DND-41 (cell line): ENCODE measurements around the gene JUND.

Experiments
- ATAC-seq: fragments of 200-7000 bp; cut with Tn5 transposase; 3 replicates; pipeline ENCODE4 v1.9.1; 2021; ENCODE audit warnings: low read depth; ENCODE audit not compliant: insufficient read depth
- DNase-seq: peaks from one replicate; pipeline ENCODE4 v3.0.0-alpha.2; 2020
- H2AFZ ChIP-seq: 2 replicates; pipeline ENCODE4 v1.6.0; 2012; ENCODE audit warnings: low read depth, low read length
- H3K27ac ChIP-seq: 2 replicates; pipeline ENCODE4 v1.5.1; 2012; ENCODE audit warnings: low read length, inconsistent platforms
- H3K27me3 ChIP-seq: fragments of 200-600 bp; sonication (generic); 2 replicates; pipeline ENCODE4 v1.6.0; 2012; ENCODE audit warnings: low read length, mild to moderate bottlenecking, inconsistent platforms; ENCODE audit not compliant: insufficient read depth, poor library complexity
- H3K36me3 ChIP-seq: 2 replicates; pipeline ENCODE4 v1.5.1; 2012; ENCODE audit warnings: low read length, inconsistent platforms; ENCODE audit not compliant: insufficient read depth
- H3K4me1 ChIP-seq: 2 replicates; pipeline ENCODE4 v1.5.1; 2012; ENCODE audit warnings: mild to moderate bottlenecking, low read length; ENCODE audit not compliant: insufficient read depth
- H3K4me2 ChIP-seq: 2 replicates; pipeline ENCODE4 v1.6.0; 2012; ENCODE audit warnings: mild to moderate bottlenecking, moderate library complexity, low read length, inconsistent platforms; ENCODE audit not compliant: insufficient read depth
- H3K4me3 ChIP-seq, 2 experiments: fragments of 200-600 bp in 1 of 2; shearing (Covaris generic) in 1 of 2; 2 replicates each; pipeline ENCODE4 v1.5.1; 2012 to 2016; ENCODE audit warnings: inconsistent platforms in 2 of 2, low read length in 2 of 2, mild to moderate bottlenecking in 2 of 2, low read depth in 1 of 2, moderate library complexity in 1 of 2
- H3K79me2 ChIP-seq: 2 replicates; pipeline ENCODE4 v1.6.0; 2012; ENCODE audit warnings: low read length, inconsistent platforms; ENCODE audit not compliant: insufficient read depth
- H3K9ac ChIP-seq: 2 replicates; pipeline ENCODE4 v1.6.0; 2012; ENCODE audit warnings: low read depth, mild to moderate bottlenecking, inconsistent platforms, low read length, moderate library complexity
- H3K9me3 ChIP-seq: 2 replicates; pipeline ENCODE4 v1.5.1; 2012; ENCODE audit warnings: low read length, moderate library complexity, mild to moderate bottlenecking, inconsistent platforms; ENCODE audit not compliant: insufficient read depth, severe bottlenecking
- H4K20me1 ChIP-seq: 2 replicates; pipeline ENCODE4 v1.6.0; 2012; ENCODE audit warnings: low read length; ENCODE audit not compliant: insufficient read depth
- EZH2 ChIP-seq: IDR thresholded peaks from 3 replicates; pipeline ENCODE4 v1.6.1; 2012; ENCODE audit warnings: borderline replicate concordance, low read depth, mild to moderate bottlenecking, moderate library complexity, low read length, inconsistent platforms; ENCODE audit not compliant: severe bottlenecking
- TF ChIP-seq, protein P1 (sequence below): IDR thresholded peaks from 2 replicates; pipeline ENCODE4 v1.5.1; 2012; ENCODE audit warnings: borderline replicate concordance, low read length, moderate library complexity, mild to moderate bottlenecking; ENCODE audit not compliant: poor library complexity, severe bottlenecking; ENCODE audit errors: extremely low read depth

The JUND gene

DNA sequence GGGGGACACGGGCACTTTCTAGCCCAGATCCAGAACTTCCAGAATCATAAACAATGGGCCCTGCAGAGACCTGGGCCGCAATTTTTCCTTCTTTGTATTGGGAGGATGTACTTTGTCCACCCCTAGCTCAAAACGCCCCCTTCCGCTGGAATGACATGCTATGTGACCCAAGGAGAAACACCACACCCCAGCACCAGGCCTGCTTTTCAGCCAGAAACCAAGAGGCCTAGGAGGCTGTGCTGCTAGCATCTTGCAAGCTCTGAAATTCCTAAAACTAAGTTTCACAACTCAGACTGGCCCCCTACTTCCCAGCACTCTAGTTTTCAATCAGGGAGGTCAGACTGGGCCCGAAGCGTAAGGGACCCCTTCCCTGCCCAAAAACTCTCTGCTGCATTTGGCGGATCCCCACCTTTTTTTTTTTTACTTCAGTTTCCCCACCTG, 40.9 kb upstream of the JUND start:
- Histone ChIP-seq H3K4me3 (peak overlapping the region; percentile 84 to 87), H3K36me3 (peaks cover 25% of the 10 kb centered on the region), H2AFZ (peak overlapping the region; percentile 69), H3K9me3 (no peaks in the 10 kb centered on the region), H4K20me1 (peaks cover 29% of the 10 kb centered on the region), H3K27ac (peak overlapping the region; percentile 95), H3K27me3 (no peaks in the 10 kb centered on the region), H3K4me2 (peak overlapping the region; percentile 87), H3K79me2 (peaks cover 56% of the 10 kb centered on the region), H3K4me1 (peaks cover 51% of the 10 kb centered on the region), H3K9ac (peak overlapping the region; percentile 99)
- DNase-seq (peak; percentile 68), ATAC-seq (no peak)
- TF ChIP-seq, protein P1, sequence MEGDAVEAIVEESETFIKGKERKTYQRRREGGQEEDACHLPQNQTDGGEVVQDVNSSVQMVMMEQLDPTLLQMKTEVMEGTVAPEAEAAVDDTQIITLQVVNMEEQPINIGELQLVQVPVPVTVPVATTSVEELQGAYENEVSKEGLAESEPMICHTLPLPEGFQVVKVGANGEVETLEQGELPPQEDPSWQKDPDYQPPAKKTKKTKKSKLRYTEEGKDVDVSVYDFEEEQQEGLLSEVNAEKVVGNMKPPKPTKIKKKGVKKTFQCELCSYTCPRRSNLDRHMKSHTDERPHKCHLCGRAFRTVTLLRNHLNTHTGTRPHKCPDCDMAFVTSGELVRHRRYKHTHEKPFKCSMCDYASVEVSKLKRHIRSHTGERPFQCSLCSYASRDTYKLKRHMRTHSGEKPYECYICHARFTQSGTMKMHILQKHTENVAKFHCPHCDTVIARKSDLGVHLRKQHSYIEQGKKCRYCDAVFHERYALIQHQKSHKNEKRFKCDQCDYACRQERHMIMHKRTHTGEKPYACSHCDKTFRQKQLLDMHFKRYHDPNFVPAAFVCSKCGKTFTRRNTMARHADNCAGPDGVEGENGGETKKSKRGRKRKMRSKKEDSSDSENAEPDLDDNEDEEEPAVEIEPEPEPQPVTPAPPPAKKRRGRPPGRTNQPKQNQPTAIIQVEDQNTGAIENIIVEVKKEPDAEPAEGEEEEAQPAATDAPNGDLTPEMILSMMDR: peak; percentile 55
- no peak for TF ChIP-seq EZH2

DNA sequence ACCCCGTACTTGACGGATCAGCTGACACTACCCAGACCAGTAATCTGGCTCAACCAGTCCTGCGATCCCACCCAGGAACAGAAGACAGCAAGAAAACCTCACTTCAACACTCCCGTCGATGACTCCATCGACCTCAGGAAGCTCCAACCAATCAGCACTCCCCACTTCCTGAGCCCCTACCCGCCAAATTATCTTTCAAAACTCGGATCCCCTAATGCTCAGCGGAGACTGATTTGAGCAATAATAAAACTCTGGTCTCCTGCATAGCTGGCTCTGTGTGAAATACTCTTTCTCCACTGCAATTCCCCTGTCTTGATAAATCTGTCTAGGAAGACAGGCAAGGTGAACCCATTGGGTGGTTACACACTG, 40.3 kb upstream of the JUND start:
- DNase-seq (peak; percentile 77), ATAC-seq (peak; percentile 38)
- peak overlapping the region; percentile 99 for H3K9ac ChIP-seq
- H3K4me2 ChIP-seq: peak overlapping the region; percentile 87
- H3K9me3 ChIP-seq: no peaks in the 10 kb centered on the region
- peaks cover 30% of the 10 kb centered on the region for H4K20me1 ChIP-seq
- H3K27me3 ChIP-seq: no peaks in the 10 kb centered on the region
- H3K79me2 ChIP-seq: peaks cover 58% of the 10 kb centered on the region
- no peak for TF ChIP-seq EZH2
- peaks cover 51% of the 10 kb centered on the region for H3K4me1 ChIP-seq
- H3K4me3 ChIP-seq: peak overlapping the region; percentile 84 to 87
- H2AFZ ChIP-seq: no peak overlapping the region
- peak overlapping the region; percentile 95 for H3K27ac ChIP-seq
- H3K36me3 ChIP-seq: peaks cover 27% of the 10 kb centered on the region

DNA sequence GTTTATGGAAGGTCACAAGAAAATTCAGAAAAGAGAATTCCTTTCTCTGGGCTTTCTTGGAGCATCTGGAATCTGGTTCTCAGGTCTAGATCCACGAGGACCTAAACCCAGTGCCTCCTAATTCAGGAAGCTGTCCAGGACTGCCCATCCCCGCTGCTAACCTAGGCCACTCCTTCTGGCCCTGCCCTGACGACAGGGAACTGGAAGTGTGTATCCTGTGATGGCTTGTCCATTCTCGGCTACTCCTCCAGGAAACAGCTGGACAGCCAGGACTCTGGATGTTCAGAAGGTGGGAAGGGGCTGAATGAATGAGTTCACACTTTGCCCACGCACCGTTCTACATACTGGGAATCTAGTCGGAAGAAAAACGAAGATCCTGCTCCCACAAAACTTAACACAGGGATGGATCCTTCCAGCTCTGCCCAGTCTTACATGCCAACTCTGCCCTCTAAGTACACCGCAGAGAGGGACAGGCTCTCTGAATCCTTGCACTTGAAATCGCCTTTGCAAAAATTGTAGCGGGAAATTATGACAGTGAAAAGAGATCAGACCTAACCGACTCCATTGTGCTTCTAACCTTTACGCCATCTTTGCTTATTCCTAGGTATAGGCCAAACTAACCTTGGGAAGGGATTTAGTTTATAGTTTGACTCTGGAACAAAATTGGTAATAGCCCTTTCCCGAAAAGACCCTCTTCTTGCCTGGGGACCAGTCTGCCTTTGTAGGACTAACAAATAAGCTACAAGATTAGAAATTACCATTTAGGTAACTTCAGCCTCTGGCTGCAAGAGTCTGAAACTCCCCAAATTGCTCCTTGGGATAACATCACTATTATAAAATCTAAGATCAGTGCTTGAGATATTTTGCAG, 39.7 kb upstream of the JUND start:
- Histone ChIP-seq H3K79me2 (peaks cover 64% of the 10 kb centered on the region), H3K27me3 (no peaks in the 10 kb centered on the region), H3K4me1 (peaks cover 51% of the 10 kb centered on the region), H3K27ac (peak overlapping the region; percentile 95), H3K36me3 (peaks cover 33% of the 10 kb centered on the region), H3K9me3 (no peaks in the 10 kb centered on the region), H3K4me2 (peak overlapping the region; percentile 87), H3K9ac (peak overlapping the region; percentile 99), H2AFZ (no peak overlapping the region), H3K4me3 (peak overlapping the region in 1 of 2 experiments; percentile 87; a peak in 2 of 4 replicates), H4K20me1 (peaks cover 34% of the 10 kb centered on the region)
- DNase-seq (no peak), ATAC-seq (no peak)
- TF ChIP-seq, protein P1: no peak
- no peak for TF ChIP-seq EZH2

DNA sequence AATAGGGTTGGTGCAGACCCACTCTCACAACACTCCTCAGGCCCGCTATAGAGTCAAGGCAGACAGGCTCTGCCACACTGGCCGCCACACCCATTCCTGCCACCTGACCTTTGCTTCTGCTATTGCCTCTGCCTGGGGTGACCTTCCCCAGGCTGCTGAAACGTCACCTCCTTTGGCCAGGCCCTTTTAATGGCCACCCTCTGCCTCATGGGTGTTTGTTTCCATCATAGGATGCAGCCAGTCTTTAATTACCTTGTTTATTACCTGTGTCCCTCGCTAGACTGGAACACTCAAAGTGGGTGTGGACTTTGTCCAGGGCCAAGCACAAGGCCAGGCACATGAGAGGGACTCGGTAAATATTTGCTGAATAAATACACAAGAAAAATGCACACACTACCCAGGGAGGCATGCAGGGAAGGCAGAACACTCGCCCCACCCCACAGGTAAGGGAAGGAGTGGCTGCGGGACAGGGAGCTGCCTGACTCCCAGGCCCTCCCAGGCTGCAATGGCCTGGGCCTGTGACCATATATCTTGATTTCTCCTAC, 38.2 kb upstream of the JUND start:
- H3K27me3 ChIP-seq: no peaks in the 10 kb centered on the region
- DNase-seq: no peak
- H3K4me1 ChIP-seq: peaks cover 51% of the 10 kb centered on the region
- H3K27ac ChIP-seq: peak overlapping the region; percentile 44
- no peak overlapping the region for H2AFZ ChIP-seq
- H3K36me3 ChIP-seq: peaks cover 45% of the 10 kb centered on the region
- peaks cover 76% of the 10 kb centered on the region for H3K79me2 ChIP-seq
- peaks cover 34% of the 10 kb centered on the region for H4K20me1 ChIP-seq
- no peak for ATAC-seq
- TF ChIP-seq, protein P1: no peak
- no peaks in the 10 kb centered on the region for H3K9me3 ChIP-seq
- H3K9ac ChIP-seq: 0 out of 2 replicates have a peak overlapping the region, but pooled peaks have one; percentile 11
- H3K4me2 ChIP-seq: peak overlapping the region; percentile 87
- no peak overlapping the region for H3K4me3 ChIP-seq
